Measurements from ENCODE around the gene RASGRF2.

RASGRF2 gene

GRCh38 chr5:81078930-81079329, 118.8 kb downstream of the RASGRF2 start:
- TF ChIP-seq CTCF (IDR thresholded peaks at IDR 0.05): no peak

GRCh38 chr5:81080809-81081460, 120.8 kb downstream of the RASGRF2 start:
- Histone ChIP-seq H3K27me3 (ENCODE audit: control insufficient read depth, insufficient read depth, low read length) (no peaks in the 10 kb centered on the region), H3K4me2 (ENCODE audit: low read length) (no peak overlapping the region), H3K4me3 (ENCODE audit: low read depth, low read length) (no peak overlapping the region), H3K79me2 (no peaks in the 10 kb centered on the region), H3K4me1 (no peaks in the 10 kb centered on the region), H2AFZ (no peak overlapping the region), H3K9ac (no peak overlapping the region), H3K36me3 (ENCODE audit: control insufficient read depth, insufficient read depth, low read length) (no peaks in the 10 kb centered on the region), H3K9me3 (ENCODE audit: control insufficient read depth, low read length) (no peaks in the 10 kb centered on the region), H3K27ac (no peak overlapping the region)
- TF ChIP-seq CTCF (IDR thresholded peaks at IDR 0.05): no peak

More at GRCh38 chr5:81078930-81079329, 118.8 kb downstream of the RASGRF2 start:
- Histone ChIP-seq H3K36me3 (ENCODE audit: control insufficient read depth, insufficient read depth, low read length) (no peaks in the 10 kb centered on the region), H3K9me3 (ENCODE audit: control insufficient read depth, low read length) (no peaks in the 10 kb centered on the region), H2AFZ (no peak overlapping the region), H3K4me1 (no peaks in the 10 kb centered on the region), H3K4me3 (ENCODE audit: low read depth, low read length) (no peak overlapping the region), H3K4me2 (ENCODE audit: low read length) (no peak overlapping the region), H3K79me2 (no peaks in the 10 kb centered on the region), H3K27ac (no peak overlapping the region), H3K27me3 (ENCODE audit: control insufficient read depth, insufficient read depth, low read length) (no peaks in the 10 kb centered on the region), H3K9ac (no peak overlapping the region)

- no peak overlapping the region for H3K4me2 ChIP-seq (ENCODE audit: low read length)
- H2AFZ ChIP-seq: no peak overlapping the region
- H3K36me3 ChIP-seq (ENCODE audit: control insufficient read depth, insufficient read depth, low read length): no peaks in the 10 kb centered on the region
- no peak for TF ChIP-seq CTCF (IDR thresholded peaks at IDR 0.05)
- no peak overlapping the region for H3K27ac ChIP-seq
- no peaks in the 10 kb centered on the region for H3K4me1 ChIP-seq
- H3K4me3 ChIP-seq (ENCODE audit: low read depth, low read length): no peak overlapping the region
- H3K27me3 ChIP-seq (ENCODE audit: control insufficient read depth, insufficient read depth, low read length): no peaks in the 10 kb centered on the region
- H3K9me3 ChIP-seq (ENCODE audit: control insufficient read depth, low read length): no peaks in the 10 kb centered on the region
- H3K9ac ChIP-seq: no peak overlapping the region
- no peaks in the 10 kb centered on the region for H3K79me2 ChIP-seq
Observed at GRCh38 chr5:81081461-81081835, 121.3 kb downstream of the RASGRF2 start.

GRCh38 chr5:81086881-81087281, 126.7 kb downstream of the RASGRF2 start:
- TF ChIP-seq CTCF (IDR thresholded peaks at IDR 0.05): no peak
- Histone ChIP-seq H3K79me2 (no peaks in the 10 kb centered on the region), H3K36me3 (ENCODE audit: control insufficient read depth, insufficient read depth, low read length) (no peaks in the 10 kb centered on the region), H3K9ac (no peak overlapping the region), H3K27me3 (ENCODE audit: control insufficient read depth, insufficient read depth, low read length) (no peaks in the 10 kb centered on the region), H3K4me3 (ENCODE audit: low read depth, low read length) (no peak overlapping the region), H3K9me3 (ENCODE audit: control insufficient read depth, low read length) (no peaks in the 10 kb centered on the region), H3K27ac (no peak overlapping the region), H2AFZ (no peak overlapping the region), H3K4me1 (no peaks in the 10 kb centered on the region), H3K4me2 (ENCODE audit: low read length) (no peak overlapping the region)

GRCh38 chr5:81091199-81091598, 131.0 kb downstream of the RASGRF2 start:
- no peaks in the 10 kb centered on the region for H3K4me1 ChIP-seq
- H3K27me3 ChIP-seq (ENCODE audit: control insufficient read depth, insufficient read depth, low read length): no peaks in the 10 kb centered on the region
- no peak overlapping the region for H3K9ac ChIP-seq
- no peak overlapping the region for H3K4me2 ChIP-seq (ENCODE audit: low read length)
- no peak for TF ChIP-seq CTCF (IDR thresholded peaks at IDR 0.05)
- H3K36me3 ChIP-seq (ENCODE audit: control insufficient read depth, insufficient read depth, low read length): no peaks in the 10 kb centered on the region
- H2AFZ ChIP-seq: no peak overlapping the region
- no peak overlapping the region for H3K4me3 ChIP-seq (ENCODE audit: low read depth, low read length)
- no peaks in the 10 kb centered on the region for H3K79me2 ChIP-seq
- H3K27ac ChIP-seq: no peak overlapping the region
- no peaks in the 10 kb centered on the region for H3K9me3 ChIP-seq (ENCODE audit: control insufficient read depth, low read length)

All from parathyroid adenoma (tissue), 2 donors.